NCI-H1105 (cell line): ENCODE results near the gene NUTM2A.
"Not testable (repeated sequence)": the region's sequence is repeated elsewhere in the genome, so short reads cannot be mapped to it uniquely, and the experiment has no call there.

Source experiments
- DNase-seq: peaks from one replicate; lab custom pipeline; 2025; lab: John Stamatoyannopoulos, UW

NUTM2A gene, protein sequence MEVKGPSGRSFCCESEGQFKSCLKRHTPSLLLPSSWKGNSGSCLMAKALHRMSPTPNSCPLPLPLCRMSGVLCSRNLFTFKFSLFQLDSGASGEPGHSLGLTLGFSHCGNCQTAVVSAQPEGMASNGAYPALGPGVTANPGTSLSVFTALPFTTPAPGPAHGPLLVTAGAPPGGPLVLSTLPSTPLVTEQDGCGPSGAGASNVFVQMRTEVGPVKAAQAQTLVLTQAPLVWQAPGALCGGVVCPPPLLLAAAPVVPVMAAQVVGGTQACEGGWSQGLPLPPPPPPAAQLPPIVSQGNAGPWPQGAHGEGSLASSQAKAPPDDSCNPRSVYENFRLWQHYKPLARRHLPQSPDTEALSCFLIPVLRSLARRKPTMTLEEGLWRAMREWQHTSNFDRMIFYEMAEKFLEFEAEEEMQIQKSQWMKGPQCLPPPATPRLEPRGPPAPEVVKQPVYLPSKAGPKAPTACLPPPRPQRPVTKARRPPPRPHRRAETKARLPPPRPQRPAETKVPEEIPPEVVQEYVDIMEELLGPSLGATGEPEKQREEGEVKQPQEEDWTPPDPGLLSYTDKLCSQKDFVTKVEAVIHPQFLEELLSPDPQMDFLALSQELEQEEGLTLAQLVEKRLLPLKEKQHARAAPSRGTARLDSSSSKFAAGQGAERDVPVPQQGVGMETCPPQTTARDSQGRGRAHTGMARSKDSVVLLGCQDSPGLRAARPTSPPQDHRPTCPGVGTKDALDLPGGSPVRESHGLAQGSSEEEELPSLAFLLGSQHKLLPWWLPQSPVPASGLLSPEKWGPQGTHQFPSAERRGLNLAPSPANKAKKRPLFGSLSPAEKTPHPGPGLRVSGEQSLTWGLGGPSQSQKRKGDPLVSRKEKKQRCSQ

DNA sequence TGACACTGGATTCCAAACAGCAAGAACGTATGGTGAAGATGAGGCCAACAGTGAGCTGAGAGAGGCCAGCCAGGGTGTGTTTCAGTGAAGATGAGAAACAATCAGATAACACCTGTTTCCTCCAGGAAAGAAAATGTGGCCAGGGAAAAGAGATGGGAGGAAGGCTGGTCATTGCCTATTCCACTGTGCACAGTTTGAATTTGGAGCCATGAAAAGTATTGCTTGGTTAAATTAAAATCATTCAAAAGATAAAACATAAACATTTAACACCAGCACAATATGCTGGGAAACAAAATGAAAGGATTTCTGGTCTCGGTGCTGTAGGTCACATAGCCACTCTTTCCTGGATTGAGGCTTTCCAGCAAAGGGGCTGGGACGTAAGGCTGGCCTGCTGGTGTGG, at the start of gene NUTM2A:
Gene NUTM2A, plus strand, starts transcription at position 301 of the 400 bp plus-strand sequence. CDS start 383 bp downstream, outside the sequence.
- not testable (repeated sequence) for DNase-seq

DNA sequence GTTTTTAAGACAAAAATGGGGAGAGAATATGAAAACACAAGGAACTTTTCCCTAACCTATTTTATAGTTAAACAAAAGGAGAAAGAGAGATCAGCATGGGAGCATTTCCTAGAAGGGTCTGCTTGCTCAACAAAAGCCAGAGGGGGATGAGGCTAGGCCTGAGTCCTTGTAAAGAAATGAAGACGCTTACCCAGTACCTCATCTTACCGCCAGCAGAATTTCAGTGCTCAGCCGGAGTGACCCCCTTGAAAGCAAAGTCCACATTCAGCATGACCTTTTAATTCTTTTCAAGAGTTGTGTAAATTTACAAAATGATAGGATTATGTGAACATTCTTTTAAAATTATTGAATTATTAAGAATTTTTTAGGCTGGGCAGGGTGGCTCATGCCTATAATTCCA, 47.7 kb upstream of the NUTM2A start:
- DNase-seq = not testable (repeated sequence)

DNA sequence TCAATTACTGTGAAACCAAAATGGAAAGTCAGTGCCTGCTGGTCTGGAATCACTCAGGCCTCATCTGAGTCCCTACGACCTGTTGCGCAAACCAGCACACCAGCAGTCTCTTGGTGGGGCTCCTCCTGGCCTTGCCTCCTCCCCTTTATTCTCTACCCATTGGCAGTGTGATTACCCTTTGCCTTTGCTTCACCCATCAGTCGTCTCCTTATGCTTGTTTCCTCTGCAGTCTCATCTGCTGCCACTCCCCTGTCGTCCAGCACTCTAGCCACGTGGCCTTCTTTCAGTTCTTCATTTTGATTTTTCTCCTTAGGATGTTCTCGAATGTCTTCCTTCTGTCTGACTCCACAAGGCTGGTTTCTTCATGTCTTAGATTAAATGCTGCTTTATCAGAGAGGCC, 40.8 kb upstream of the NUTM2A start:
- DNase-seq = not testable (repeated sequence)

DNA sequence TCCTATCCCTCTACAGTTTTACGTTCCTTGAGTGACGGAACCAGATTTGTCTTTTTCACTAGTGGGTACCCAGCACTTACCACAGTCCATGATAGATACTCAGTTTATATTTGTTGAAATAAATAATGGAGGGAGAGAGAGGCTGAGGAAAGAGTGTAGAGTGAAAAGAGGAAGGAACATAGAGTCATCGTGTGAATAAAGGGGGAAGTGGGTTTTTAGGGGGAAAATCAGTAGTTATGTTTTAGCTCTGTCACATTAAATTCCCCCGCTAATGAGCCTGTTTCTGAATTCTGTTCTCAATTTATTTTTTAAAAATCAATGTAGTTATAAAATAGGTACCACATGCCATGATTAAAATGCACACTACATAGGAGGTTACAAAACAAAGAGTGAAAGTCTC, 39.2 kb upstream of the NUTM2A start:
- not testable (repeated sequence) for DNase-seq

DNA sequence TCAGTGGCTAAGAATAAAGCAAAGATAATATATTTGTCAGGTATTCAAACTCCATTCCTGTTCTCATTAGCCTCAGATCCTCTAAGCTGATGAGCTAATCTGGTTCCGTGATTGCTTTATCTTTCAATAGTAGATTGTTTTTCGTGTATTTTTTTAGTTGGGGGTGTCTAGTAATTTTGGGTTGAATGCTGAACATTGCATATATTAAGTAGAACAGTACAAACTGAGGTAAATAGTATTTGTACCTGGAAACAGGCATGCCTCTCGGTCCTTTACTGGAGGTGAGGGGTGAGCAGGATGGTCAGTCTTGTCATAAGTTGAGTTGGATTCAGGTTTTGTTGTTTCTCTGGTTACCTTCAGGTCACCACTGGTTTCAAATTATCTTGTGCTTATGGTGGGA, 37.7 kb upstream of the NUTM2A start:
- DNase-seq = not testable (repeated sequence)

DNA sequence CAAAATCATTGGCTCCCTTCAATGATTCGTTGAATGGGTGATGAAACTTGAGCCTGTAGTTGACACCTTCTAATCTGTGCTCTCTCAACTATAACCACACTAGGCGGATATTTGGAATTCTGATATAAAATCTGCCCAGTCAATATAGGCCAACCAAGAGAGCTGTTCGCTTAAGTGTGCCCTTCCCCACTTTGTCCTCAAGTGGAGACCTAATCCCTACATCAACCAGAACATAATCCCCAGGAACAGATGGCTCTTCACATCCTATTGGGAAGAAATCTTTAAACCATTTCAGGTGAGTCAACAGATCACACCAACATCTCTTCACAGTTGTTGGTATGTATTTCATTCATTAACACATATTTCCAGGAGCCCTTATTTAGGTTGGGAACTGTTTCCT, 33.4 kb upstream of the NUTM2A start:
- DNase-seq = not testable (repeated sequence)

DNA sequence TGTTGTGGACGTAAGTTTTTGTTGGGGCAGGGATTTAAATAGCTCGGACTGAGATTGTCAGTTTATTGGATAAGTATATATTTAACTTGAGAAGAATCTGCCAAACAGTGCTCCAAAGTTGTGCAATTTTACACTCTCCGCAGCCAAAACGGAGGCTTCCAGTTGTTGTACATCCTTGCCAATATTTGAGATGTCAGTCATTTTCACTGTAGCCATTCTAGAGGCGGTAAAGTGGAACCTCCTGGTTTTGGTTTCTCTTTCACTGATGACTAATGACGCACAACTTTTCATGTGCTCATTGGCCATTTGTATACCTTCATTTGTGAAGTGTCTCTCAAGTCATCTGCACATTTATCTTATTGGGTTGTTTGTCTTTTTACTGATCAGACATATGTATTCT, 24.3 kb upstream of the NUTM2A start:
- DNase-seq = not testable (repeated sequence)

DNA sequence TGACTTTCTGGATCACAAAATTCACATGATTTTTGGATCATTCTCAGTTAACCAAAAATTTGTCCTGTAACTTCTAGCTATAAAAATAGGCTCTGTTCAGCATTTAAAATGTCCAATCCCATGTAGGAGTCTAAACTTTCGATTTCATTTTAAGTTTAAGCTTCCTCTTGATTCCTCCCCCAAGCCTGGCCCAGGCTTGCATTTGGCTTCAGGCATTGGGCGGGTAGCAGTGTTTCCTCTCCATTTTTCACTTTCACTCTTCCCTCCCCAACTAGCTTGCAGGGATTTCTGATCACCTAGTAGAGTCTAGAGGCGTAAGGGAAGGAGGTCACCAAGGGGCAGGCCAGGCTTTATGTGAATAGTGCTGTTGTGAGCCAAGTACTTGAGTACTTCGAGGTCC, 20.4 kb upstream of the NUTM2A start:
- DNase-seq = not testable (repeated sequence)

DNA sequence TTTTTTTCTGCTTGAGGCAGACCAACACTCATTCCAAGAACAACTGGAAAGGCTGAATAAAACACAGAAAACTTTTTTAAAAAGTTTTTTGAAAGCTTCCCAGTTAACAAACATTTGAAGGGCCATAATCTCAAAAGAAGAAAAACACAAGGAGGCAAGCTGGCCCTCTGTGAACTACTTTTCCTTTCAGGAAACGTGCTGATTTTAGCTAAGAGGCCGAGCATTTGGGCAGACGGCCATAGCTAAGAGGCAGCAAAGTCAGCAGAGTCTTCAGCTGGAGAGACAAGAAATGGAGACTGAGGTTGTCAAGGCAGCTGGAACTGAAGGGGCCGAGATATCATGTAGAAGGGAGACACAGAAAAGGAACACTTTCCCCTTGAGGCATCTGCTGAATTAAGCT, 18.3 kb upstream of the NUTM2A start:
- DNase-seq = not testable (repeated sequence)

DNA sequence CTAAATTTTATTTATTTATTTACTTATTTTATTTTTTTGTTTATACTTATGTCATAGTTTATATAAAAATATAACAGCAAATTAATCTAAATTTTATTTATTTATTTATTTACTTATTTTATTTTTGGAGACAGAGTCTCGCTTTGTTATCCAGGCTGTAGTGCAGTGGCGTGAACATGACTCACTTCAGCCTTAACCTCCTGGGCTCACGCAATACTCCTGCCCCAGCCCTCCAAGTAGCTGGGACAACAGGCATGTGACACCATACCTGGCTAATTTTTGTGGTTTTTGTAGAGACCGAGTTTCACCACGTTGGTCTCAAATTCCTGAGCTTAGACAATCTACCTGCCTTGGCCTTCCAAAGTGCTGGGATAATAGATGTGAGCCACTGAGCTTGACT, 14.9 kb upstream of the NUTM2A start:
- DNase-seq = not testable (repeated sequence)

DNA sequence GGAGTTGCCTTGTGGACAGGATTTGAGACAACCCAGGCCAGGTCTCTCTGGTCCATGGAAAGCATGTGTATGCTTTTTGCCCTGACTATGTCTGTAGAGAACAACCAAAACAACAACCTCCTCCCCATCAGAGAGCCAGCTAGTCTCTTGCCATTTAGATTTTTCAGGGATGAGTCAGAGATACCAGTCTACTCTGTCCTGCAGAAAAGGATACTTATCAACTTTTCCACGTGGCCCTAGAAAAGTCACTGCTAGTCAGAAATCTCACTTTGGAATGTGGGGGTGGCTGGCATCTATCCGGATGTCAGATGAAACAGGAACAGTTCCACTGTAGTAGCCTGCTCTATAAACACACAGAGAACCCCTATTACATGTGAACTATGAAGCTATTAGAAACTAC, 13.4 kb upstream of the NUTM2A start:
- DNase-seq = not testable (repeated sequence)

DNA sequence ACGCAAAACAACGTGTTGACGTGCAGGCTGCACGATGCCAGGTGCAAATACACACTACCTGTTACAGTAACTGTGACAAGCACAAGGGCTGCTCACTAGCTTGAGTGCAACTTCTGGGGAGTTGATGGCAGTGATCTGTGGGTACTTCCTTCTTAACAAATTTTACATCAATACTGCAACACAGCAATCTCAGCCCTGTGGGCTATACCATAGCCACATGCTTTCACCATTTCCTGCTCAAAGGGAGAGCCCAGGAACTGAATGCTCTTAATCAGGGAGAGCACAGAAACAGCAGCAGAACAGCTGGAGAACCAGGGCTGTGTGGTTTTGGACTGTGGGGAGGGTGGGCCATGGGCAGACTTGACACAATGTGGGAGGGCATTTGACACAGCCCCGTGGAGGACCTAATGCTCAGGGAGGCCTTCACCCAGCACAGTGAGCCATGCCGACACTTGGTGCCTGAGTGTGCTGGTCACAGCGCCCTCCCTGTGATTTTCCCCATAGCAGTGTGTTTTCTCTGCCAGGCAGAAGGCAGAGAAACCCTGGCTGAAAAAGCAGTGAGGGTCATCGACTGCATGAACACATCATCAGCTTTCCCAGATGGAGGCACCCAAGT, 12.0 kb upstream of the NUTM2A start:
- DNase-seq = not testable (repeated sequence)

DNA sequence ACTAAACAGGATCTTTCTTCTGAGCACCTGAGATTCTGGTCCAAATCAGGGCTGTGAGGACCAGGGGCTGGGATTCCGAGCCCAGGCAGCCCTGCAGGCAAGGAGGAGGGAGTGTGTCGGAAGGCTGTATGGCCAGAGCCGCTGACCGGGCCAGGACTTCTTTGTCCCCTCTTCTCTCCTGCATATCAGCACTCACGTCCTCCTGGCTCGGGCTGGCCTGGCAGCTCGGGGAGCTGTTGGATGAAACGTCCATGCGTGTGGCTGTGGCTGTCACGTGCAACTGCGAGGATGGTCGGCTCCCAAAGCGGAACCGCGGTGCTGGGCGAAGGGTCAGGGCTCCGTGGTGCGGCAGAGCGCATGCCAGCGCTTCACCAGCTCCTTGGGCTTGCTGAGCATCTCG, 11.4 kb upstream of the NUTM2A start:
- DNase-seq = not testable (repeated sequence)

DNA sequence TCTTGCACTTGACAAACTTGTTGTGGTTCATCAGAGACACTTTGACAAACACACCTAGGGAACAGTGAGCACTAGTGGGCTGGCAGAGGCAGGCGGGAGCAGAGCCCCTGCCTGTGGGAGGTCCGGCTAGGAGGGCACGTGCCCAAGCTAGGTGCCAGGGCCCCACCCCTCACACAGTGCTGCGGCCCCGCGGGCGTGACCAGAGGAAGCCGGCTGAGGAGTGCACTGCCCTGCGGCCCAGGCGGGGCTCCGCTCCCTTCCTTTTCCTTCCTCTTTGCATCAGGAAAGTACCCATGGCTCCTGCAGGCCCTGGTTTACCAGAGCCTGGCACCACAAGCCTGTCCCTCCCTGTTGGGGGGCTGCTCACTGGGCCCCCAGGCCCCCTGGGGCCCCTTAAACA, 9.1 kb upstream of the NUTM2A start:
- not testable (repeated sequence) for DNase-seq

DNA sequence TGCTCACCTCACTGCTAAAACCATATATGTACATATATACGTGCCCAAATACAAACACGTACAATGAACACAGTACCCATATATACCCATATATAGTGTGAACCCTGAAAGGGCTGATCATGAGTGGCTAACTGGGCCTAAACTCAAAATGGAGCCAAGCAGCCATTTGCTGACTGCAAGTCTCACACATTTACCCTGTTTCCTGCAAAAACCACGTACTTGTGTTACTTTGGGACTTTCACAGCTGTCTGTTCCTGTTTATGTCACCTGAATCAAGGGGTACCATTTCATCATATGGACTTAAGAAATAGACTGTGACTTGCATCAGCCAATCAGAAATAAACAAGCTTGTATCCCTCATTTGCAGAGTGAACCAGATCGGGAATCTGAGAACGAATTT, 5.9 kb upstream of the NUTM2A start:
- not testable (repeated sequence) for DNase-seq

DNA sequence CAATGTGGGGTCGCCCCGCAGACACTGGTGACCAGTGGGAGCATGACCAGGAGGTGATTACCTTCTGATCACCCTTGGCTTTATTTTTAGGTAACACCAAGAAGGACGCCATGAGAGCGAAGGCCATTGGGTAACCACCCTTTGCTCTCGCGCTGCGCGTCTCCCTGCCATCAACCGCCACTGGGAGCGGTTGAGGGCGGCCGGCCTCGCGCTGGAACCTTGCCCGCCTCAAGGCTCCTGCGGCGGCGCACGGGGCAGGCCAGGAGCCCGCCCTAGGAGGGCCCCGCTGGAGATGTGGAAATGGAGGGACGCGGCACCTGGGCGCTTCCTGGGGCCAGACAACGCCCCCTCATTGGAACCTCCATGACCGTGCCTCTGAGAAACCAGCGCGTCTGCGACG, 2.5 kb upstream of the NUTM2A start:
- DNase-seq = not testable (repeated sequence)

DNA sequence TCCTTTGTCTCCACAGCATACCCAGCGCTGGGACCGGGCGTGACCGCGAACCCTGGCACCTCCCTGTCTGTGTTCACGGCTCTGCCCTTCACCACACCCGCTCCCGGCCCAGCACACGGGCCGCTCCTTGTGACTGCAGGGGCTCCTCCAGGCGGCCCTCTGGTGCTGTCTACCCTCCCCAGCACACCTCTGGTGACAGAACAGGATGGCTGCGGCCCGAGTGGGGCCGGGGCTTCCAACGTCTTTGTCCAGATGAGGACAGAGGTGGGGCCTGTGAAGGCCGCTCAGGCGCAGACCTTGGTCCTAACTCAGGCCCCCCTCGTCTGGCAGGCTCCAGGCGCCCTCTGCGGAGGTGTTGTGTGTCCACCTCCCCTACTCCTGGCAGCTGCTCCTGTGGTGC, 3.0 kb downstream of the NUTM2A start:
- DNase-seq = not testable (repeated sequence)

DNA sequence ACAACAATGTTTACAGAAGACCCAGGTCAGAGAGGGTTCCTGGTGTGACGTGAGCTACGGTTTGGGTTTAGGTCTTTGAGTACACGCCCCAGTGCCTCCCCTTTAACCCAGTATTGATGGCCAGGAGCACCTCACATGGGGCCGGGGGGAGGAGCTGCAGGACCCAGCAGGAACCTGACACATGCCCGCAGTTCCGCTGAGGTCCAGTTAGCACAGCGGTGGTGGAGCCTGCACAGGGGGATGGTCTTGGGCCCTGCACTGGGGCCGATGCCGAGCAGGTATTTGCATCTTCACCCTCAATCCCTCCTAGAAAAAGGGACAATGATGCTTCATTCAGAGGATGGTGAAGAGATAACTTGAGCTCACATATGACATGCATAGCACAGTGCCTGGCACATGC, 4.0 kb downstream of the NUTM2A start:
- DNase-seq = not testable (repeated sequence)

DNA sequence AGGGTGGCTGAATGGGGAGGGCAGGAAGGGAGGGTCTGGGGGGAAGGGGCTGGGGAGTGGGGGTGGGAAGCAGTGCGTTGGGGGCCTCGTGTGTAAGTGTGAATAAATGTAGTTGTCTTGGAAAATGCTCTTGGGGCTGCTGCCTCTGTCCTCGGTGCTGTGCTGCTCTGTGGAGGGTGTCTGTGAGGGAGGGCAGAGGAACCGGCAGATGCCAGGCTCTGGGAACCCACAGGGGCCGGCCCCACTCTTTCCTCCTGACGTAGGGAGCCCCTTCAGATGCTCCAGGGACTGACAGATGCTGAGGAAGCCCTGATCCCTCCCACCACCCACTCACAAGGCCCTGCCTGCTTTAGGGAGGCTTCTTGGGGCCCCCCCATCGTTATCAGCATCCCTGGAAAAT, 9.6 kb downstream of the NUTM2A start:
- not testable (repeated sequence) for DNase-seq

DNA sequence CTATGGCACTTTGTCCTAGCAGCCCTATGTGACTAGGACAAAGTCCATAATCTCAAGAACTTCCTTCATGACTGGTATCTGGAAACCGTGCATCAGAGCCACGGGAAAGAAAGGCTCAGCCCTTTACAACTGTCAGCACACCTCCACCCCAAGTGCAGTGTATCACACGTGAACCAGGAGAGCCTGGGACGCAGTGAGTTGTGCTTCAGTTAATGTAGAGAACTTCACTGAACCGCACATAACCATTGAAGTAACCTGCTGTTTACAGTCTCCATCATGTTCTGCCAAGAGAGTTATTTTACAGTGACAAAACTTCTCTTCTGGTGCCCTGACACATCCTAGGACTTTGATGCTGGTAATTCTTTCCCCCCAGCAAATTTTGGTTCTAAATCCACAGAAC, 12.0 kb downstream of the NUTM2A start:
- not testable (repeated sequence) for DNase-seq

DNA sequence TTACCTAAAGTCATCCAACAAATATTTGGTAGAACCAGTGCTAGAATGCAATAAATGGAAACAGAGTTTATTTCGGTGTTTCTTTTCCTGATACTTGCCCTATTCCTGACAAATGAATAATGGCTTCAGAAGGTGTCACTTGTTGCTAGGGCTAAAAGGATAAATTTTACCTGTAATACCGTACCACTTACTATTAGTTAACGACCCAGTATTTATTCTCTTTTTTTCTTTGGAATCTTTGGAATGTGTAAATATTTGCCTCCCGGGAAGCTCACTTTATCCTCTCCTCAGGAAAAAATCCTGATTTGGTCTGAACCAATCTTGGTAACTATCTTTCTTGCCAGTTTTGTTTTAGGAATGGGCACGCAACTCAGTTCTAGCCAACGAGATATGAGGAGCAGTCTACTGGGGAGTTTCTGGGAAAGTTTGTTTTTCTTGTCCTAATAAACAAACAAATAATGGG, 14.1 kb downstream of the NUTM2A start:
- DNase-seq = not testable (repeated sequence)

DNA sequence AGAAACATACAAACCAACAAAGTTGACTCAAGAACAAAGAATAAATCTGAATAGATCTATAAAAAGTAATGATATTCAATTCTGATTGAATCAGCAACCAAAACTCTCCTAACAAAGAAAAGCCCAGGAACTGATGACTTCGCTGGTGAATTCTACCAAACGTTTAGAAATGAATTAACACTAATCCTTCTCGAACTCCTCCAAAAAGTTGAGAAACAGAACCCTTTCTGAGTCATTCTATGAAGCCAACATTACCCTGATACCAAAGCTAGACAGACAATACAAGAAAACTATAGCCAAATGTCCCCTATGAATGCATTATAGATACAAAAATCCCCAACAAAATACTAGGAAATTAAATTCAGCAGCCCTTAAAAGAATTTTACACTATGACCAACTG, 16.9 kb downstream of the NUTM2A start:
- not testable (repeated sequence) for DNase-seq
